Measurements from ENCODE around the gene PRM3.

Gene PRM3

DNA sequence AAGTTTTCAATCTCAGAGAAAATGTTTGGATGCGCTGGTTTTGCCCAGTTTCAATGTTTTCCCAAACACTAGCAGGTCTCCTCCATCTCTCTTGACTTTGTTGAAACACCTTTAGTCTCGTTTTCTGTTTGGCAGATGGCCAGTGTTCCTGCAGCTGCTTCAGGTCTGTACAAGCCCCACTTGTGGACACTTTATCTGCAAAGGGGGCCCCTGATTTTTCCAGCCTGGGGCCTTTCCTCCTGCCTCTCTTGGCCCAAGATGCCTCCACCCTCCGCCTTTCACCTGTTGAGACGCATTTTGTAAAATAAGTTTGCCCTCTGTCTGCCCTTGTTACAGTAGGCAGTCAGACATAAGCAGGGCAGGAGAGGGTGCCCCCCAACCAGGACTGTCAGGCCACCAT lies 29.5 kb upstream of the PRM3 start:
- Histone ChIP-seq H4K8ac (ENCODE audit: low read length) (no peak overlapping the region), H3K9ac (ENCODE audit: low read length) (no peak overlapping the region), H2BK5ac (ENCODE audit: low read depth, low read length, poor library complexity, severe bottlenecking) (no peak overlapping the region), H2BK120ac (ENCODE audit: low read depth, low read length) (no peak overlapping the region), H3K4me2 (ENCODE audit: low read length, poor library complexity, severe bottlenecking) (no peak overlapping the region), H3K4ac (ENCODE audit: low read depth in 1 of 2, low read length in 2 of 2) (no peak overlapping the region), H3K4me3 (ENCODE audit: insufficient read depth in 1 of 2, low read depth in 1 of 2, low read length in 2 of 2) (no peak overlapping the region), H3K27ac (ENCODE audit: low read length, poor library complexity, severe bottlenecking) (no peak overlapping the region), H3K14ac (ENCODE audit: low read length in 2 of 2) (no peak overlapping the region), H3K4me1 (ENCODE audit: control insufficient read depth, insufficient read depth, low read depth, low read length) (peaks cover 13% of the 10 kb centered on the region), H3K9me3 (ENCODE audit: control insufficient read depth, low read length) (no peaks in the 10 kb centered on the region), H2BK12ac (ENCODE audit: low read length in 2 of 2) (no peak overlapping the region), H3K79me1 (replicated peaks; ENCODE audit: low read length, poor library complexity, severe bottlenecking) (no peaks in the 10 kb centered on the region), H2AK5ac (ENCODE audit: low read length, severe bottlenecking) (peak overlapping the region; percentile 59), H4K91ac (ENCODE audit: low read length) (no peak overlapping the region), H3K23ac (ENCODE audit: low read length in 2 of 2) (no peak overlapping the region), H2AFZ (ENCODE audit: low read depth, low read length) (no peak overlapping the region), H3K36me3 (ENCODE audit: control insufficient read depth in 1 of 2, insufficient read depth in 2 of 2, low read depth in 1 of 2, low read length in 2 of 2) (no peaks in the 10 kb centered on the region), H3K18ac (ENCODE audit: low read depth in 1 of 2, low read length in 2 of 2) (no peak overlapping the region), H2BK15ac (ENCODE audit: low read depth, poor library complexity, severe bottlenecking) (no peak overlapping the region), H3K27me3 (ENCODE audit: control insufficient read depth in 1 of 2, insufficient read depth in 1 of 2, low read length in 2 of 2) (peaks cover 0 to 4% of the 10 kb centered on the region in 2 experiments)
- WGBS: 94% methylated on average over 4 of the region's 4 CpGs
- no peak for DNase-seq

DNA sequence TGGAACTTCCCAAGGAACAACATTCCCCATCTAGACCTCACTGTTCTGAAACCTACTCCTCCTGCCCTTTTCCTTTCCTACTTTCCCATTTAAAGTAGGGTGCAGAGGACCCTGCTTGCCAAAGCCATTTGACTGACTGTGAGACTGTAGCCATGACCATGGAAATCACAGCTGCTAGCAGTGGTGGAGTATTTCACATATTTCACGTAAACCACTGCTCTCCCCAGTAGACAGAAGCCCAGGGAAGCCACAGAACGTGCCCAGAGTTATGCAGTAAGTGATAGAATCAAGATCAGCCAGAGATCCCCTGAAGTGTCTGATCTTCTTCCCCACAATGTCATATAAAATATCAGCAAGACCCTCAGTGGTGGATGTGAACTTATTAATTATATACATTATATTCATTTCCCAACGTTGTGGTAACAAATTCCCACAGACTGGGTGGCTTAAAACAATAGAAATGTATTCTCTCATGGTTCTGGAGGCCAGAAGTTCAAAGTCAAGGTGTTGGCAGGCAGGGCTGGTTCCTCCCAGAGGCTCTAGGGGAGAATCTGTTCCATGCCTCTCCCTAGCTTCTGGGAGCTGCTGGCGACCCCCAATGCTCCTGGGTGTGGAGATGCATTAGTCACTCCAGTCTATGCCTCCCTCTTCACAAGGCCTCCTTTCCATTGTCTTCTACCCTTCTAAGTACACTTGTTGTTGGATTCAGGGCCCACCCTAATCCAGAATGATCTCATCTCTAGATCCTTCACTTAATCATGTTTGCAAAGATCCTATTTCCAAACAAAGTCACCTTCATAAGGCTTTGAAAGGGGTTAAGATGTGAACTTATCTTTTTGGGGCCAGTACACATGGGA lies 28.4 kb upstream of the PRM3 start:
- Histone ChIP-seq H4K8ac (ENCODE audit: low read length) (no peak overlapping the region), H2BK5ac (ENCODE audit: low read depth, low read length, poor library complexity, severe bottlenecking) (no peak overlapping the region), H3K9me3 (ENCODE audit: control insufficient read depth, low read length) (no peaks in the 10 kb centered on the region), H3K36me3 (ENCODE audit: control insufficient read depth in 1 of 2, insufficient read depth in 2 of 2, low read depth in 1 of 2, low read length in 2 of 2) (no peaks in the 10 kb centered on the region), H3K18ac (ENCODE audit: low read depth in 1 of 2, low read length in 2 of 2) (no peak overlapping the region), H2BK15ac (ENCODE audit: low read depth, poor library complexity, severe bottlenecking) (no peak overlapping the region), H2AK5ac (ENCODE audit: low read length, severe bottlenecking) (peak overlapping the region; percentile 56), H3K4me1 (ENCODE audit: control insufficient read depth, insufficient read depth, low read depth, low read length) (peaks cover 18% of the 10 kb centered on the region), H3K4me3 (ENCODE audit: insufficient read depth in 1 of 2, low read depth in 1 of 2, low read length in 2 of 2) (no peak overlapping the region), H3K4me2 (ENCODE audit: low read length, poor library complexity, severe bottlenecking) (no peak overlapping the region), H3K4ac (ENCODE audit: low read depth in 1 of 2, low read length in 2 of 2) (no peak overlapping the region), H3K9ac (ENCODE audit: low read length) (no peak overlapping the region), H2AFZ (ENCODE audit: low read depth, low read length) (no peak overlapping the region), H3K14ac (ENCODE audit: low read length in 2 of 2) (no peak overlapping the region), H2BK12ac (ENCODE audit: low read length in 2 of 2) (no peak overlapping the region), H3K23ac (ENCODE audit: low read length in 2 of 2) (no peak overlapping the region), H2BK120ac (ENCODE audit: low read depth, low read length) (no peak overlapping the region), H4K91ac (ENCODE audit: low read length) (no peak overlapping the region), H3K27ac (ENCODE audit: low read length, poor library complexity, severe bottlenecking) (no peak overlapping the region), H3K27me3 (ENCODE audit: control insufficient read depth in 1 of 2, insufficient read depth in 1 of 2, low read length in 2 of 2) (peaks cover 0 to 4% of the 10 kb centered on the region in 2 experiments), H3K79me1 (replicated peaks; ENCODE audit: low read length, poor library complexity, severe bottlenecking) (no peaks in the 10 kb centered on the region)
- no peak for DNase-seq
- 65% methylated on average over 2 of the region's 4 CpGs for WGBS

DNA sequence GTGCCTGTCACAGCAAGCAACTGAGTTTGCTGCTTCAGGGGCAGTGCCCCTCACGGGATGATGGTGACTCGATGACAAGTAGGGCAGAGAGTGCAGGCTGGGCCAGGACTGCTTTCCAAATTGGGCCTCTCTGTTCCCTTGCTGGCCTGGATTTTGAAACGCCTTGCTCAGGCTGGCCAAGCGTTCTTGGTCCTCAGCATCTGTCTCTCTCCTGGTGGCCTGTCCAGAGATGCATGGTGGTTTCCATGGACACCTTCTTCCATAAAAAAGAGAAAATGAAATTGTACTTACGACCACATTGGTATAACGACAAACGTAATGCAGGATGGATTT lies 27.1 kb upstream of the PRM3 start:
- Histone ChIP-seq H3K23ac (ENCODE audit: low read length in 2 of 2) (no peak overlapping the region), H4K8ac (ENCODE audit: low read length) (no peak overlapping the region), H2AK5ac (ENCODE audit: low read length, severe bottlenecking) (peak overlapping the region; percentile 24), H2AFZ (ENCODE audit: low read depth, low read length) (no peak overlapping the region), H3K14ac (ENCODE audit: low read length in 2 of 2) (no peak overlapping the region), H3K27ac (ENCODE audit: low read length, poor library complexity, severe bottlenecking) (no peak overlapping the region), H3K9ac (ENCODE audit: low read length) (no peak overlapping the region), H2BK5ac (ENCODE audit: low read depth, low read length, poor library complexity, severe bottlenecking) (no peak overlapping the region), H3K18ac (ENCODE audit: low read depth in 1 of 2, low read length in 2 of 2) (no peak overlapping the region), H2BK120ac (ENCODE audit: low read depth, low read length) (no peak overlapping the region), H2BK12ac (ENCODE audit: low read length in 2 of 2) (no peak overlapping the region), H3K9me3 (ENCODE audit: control insufficient read depth, low read length) (no peaks in the 10 kb centered on the region), H3K27me3 (ENCODE audit: control insufficient read depth in 1 of 2, insufficient read depth in 1 of 2, low read length in 2 of 2) (peaks cover 0 to 4% of the 10 kb centered on the region in 2 experiments), H2BK15ac (ENCODE audit: low read depth, poor library complexity, severe bottlenecking) (no peak overlapping the region), H3K4me2 (ENCODE audit: low read length, poor library complexity, severe bottlenecking) (no peak overlapping the region), H3K4me3 (ENCODE audit: insufficient read depth in 1 of 2, low read depth in 1 of 2, low read length in 2 of 2) (no peak overlapping the region), H3K36me3 (ENCODE audit: control insufficient read depth in 1 of 2, insufficient read depth in 2 of 2, low read depth in 1 of 2, low read length in 2 of 2) (no peaks in the 10 kb centered on the region), H4K91ac (ENCODE audit: low read length) (no peak overlapping the region), H3K4me1 (ENCODE audit: control insufficient read depth, insufficient read depth, low read depth, low read length) (peaks cover 26% of the 10 kb centered on the region), H3K79me1 (replicated peaks; ENCODE audit: low read length, poor library complexity, severe bottlenecking) (no peaks in the 10 kb centered on the region), H3K4ac (ENCODE audit: low read depth in 1 of 2, low read length in 2 of 2) (no peak overlapping the region)
- 96% methylated on average over 7 of the region's 7 CpGs for WGBS
- DNase-seq: no peak

DNA sequence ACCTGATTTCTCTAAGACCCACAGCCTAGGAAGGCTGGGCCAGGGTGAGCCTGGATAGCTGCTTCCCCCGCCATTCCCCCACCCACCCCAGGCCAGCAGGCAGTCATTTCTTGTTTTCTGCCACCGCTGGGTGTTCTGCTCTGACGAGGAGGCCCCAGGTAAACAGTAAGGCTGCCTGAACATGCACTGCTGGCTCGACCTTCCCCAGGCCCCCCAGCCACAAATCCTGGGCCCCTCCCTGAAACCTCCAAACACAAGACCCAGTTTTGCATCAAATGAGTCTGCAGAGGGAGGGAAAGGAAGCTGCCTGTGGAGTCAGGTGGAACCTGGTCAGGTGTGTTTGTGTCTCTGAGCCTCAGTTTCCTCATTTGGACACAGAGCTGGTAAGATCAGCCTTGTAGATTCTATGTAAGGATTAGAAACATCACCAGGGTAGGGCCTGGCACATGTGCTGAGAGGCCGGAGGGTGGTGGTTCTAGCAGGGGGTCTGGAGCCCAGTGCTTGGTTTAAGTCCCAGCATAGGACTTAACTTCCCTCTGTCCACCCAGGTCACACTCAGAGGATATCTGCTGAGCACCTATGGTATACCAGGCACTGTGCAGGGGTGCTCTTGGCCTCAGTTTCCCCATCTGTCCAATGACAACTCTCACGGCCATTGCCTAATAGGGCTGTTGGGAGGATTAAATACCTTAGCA lies 26.6 kb upstream of the PRM3 start:
- Histone ChIP-seq H4K8ac (ENCODE audit: low read length) (no peak overlapping the region), H3K36me3 (ENCODE audit: control insufficient read depth in 1 of 2, insufficient read depth in 2 of 2, low read depth in 1 of 2, low read length in 2 of 2) (no peaks in the 10 kb centered on the region), H2AK5ac (ENCODE audit: low read length, severe bottlenecking) (peak overlapping the region; percentile 24), H3K14ac (ENCODE audit: low read length in 2 of 2) (no peak overlapping the region), H3K23ac (ENCODE audit: low read length in 2 of 2) (no peak overlapping the region), H4K91ac (ENCODE audit: low read length) (no peak overlapping the region), H3K27me3 (ENCODE audit: control insufficient read depth in 1 of 2, insufficient read depth in 1 of 2, low read length in 2 of 2) (peaks cover 0 to 4% of the 10 kb centered on the region in 2 experiments), H3K9me3 (ENCODE audit: control insufficient read depth, low read length) (no peaks in the 10 kb centered on the region), H2BK12ac (ENCODE audit: low read length in 2 of 2) (no peak overlapping the region), H2BK15ac (ENCODE audit: low read depth, poor library complexity, severe bottlenecking) (no peak overlapping the region), H2AFZ (ENCODE audit: low read depth, low read length) (no peak overlapping the region), H3K4me3 (ENCODE audit: insufficient read depth in 1 of 2, low read depth in 1 of 2, low read length in 2 of 2) (no peak overlapping the region), H3K4me1 (ENCODE audit: control insufficient read depth, insufficient read depth, low read depth, low read length) (peaks cover 26% of the 10 kb centered on the region), H3K27ac (ENCODE audit: low read length, poor library complexity, severe bottlenecking) (no peak overlapping the region), H2BK120ac (ENCODE audit: low read depth, low read length) (no peak overlapping the region), H3K18ac (ENCODE audit: low read depth in 1 of 2, low read length in 2 of 2) (no peak overlapping the region), H3K4me2 (ENCODE audit: low read length, poor library complexity, severe bottlenecking) (no peak overlapping the region), H3K79me1 (replicated peaks; ENCODE audit: low read length, poor library complexity, severe bottlenecking) (no peaks in the 10 kb centered on the region), H3K4ac (ENCODE audit: low read depth in 1 of 2, low read length in 2 of 2) (no peak overlapping the region), H3K9ac (ENCODE audit: low read length) (no peak overlapping the region), H2BK5ac (ENCODE audit: low read depth, low read length, poor library complexity, severe bottlenecking) (no peak overlapping the region)
- DNase-seq: no peak
- 100% methylated on average over 4 of the region's 6 CpGs for WGBS

Measured in mesenchymal stem cell (in vitro differentiated cells and primary cell).